ENCODE results near the gene LILRB2. TPM values are rescaled to one million over a fixed set of nuclear protein-coding genes. Genes with fewer than 3 reads are reported as not detected.
A peak's percentile ranks its signal among the peaks of the same experiment; 100 is the strongest.
"Not testable (repeated sequence)": the region's sequence is repeated elsewhere in the genome, so short reads cannot be mapped to it uniquely, and the experiment has no call there.

The LILRB2 gene
- total RNA-seq (2021; fragmentation: NEBNext Ultra II Directional; extraction: Animal tissue kit (Norgen Biotek cat#: 25700)), result not detected
- long read RNA-seq, result 0 reads

DNA sequence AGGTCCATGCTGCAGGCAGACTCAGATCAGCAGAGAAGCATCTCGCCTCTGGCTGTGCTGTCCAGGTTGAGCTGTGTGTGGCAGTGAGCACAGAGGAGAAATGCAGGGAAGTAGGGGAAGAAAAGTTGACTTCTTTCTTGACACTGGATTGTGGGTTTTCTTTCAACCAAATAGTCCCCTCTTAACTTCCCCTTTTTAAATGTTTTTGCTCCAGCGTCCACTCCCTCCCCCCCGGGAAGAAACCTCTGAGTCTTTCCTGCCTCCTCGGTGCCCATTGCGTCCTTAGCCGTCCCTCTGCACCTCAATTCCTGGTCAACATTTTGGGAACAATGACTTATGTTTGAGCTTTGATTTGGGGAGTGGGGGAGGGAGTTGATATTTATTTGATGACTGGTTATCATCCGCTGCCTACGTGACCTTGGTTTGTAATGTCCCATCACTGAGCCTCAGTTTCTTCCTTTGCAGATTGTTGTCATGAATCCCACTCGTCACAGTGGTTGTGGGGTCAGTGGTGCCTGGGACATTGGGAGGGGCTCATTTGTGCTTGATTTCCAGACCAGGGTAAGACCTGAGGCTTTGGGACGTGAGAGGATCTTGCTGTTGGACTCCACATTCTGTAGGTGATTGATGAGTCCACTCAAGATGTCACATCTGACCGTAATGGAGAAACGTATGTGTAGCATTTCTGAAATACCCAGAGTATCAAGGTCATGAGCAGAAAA is at the start of gene LILRB2:
Gene LILRB2 (minus strand): TSS at position 104 of the 722 bp plus-strand sequence. CDS start 614 bp downstream, outside the sequence.
- DNase-seq, result no peak
- H3K9me3 Mint-ChIP-seq, result no peaks in the 10 kb centered on the region
- no peaks in the 10 kb centered on the region for H3K36me3 Mint-ChIP-seq (ENCODE audit: low read depth)
- TF ChIP-seq, protein P1, sequence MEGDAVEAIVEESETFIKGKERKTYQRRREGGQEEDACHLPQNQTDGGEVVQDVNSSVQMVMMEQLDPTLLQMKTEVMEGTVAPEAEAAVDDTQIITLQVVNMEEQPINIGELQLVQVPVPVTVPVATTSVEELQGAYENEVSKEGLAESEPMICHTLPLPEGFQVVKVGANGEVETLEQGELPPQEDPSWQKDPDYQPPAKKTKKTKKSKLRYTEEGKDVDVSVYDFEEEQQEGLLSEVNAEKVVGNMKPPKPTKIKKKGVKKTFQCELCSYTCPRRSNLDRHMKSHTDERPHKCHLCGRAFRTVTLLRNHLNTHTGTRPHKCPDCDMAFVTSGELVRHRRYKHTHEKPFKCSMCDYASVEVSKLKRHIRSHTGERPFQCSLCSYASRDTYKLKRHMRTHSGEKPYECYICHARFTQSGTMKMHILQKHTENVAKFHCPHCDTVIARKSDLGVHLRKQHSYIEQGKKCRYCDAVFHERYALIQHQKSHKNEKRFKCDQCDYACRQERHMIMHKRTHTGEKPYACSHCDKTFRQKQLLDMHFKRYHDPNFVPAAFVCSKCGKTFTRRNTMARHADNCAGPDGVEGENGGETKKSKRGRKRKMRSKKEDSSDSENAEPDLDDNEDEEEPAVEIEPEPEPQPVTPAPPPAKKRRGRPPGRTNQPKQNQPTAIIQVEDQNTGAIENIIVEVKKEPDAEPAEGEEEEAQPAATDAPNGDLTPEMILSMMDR (IDR thresholded peaks at IDR 0.05), result no peak
- H3K4me3 Mint-ChIP-seq, result no peak within 1 kb of the TSS
- peaks cover 36% of the 10 kb centered on the region for H3K27me3 Mint-ChIP-seq (ENCODE audit: insufficient read depth)
- H3K27ac Mint-ChIP-seq, result no peak within 1 kb of the TSS
- H3K4me1 Mint-ChIP-seq (ENCODE audit: low read depth), result peaks cover 14% of the 10 kb centered on the region

DNA sequence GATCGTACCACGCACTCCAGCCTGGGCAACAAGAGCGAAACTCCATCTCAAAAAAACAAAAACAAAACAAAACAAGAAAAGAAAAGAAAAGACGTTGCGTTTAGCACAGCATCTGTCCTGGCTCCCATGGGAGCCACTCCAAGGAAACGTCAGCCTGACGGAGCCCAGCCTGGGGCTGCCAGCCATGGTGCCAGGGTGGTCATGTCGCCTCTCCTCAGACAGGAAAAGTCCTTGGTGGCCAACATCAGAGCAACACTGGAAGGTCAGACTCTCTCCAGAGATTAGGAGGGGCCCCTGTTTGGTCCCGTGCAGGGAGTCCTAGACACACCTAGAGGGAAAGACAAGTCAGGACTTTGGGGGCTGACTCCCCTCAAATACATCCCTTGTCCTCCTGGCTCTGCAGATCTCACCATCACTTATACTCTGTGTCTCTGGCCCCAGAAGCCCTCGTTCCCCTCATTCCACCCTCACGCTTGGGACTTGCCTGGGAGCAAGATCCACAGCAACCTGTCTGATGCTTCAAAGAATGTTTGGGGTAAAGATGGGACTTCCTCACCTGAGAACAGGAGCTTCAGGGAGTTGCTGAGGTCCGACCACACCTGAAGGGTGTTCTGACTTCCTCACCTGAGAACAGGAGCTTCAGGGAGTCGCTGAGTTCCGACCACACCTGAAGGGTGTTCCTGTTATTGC is 48.7 kb upstream of the LILRB2 start:
- Mint-ChIP-seq H3K4me1 (ENCODE audit: low read depth) (no peaks in the 10 kb centered on the region), H3K4me3 (no peak overlapping the region), H3K9me3 (no peaks in the 10 kb centered on the region), H3K36me3 (ENCODE audit: low read depth) (no peaks in the 10 kb centered on the region), H3K27me3 (ENCODE audit: insufficient read depth) (peaks cover 21% of the 10 kb centered on the region), H3K27ac (no peak overlapping the region)
- TF ChIP-seq, protein P1 (IDR thresholded peaks at IDR 0.05), result no peak
- no peak for DNase-seq

- H3K27me3 Mint-ChIP-seq (ENCODE audit: insufficient read depth), result peaks cover 19% of the 10 kb centered on the region
- not testable (repeated sequence) for H3K27ac Mint-ChIP-seq
Measured at GRCh38 chr19:54328781-54329180, 47.9 kb upstream of the LILRB2 start.

GRCh38 chr19:54325631-54326030 is 44.7 kb upstream of the LILRB2 start:
- Mint-ChIP-seq H3K36me3 (ENCODE audit: low read depth) (no peaks in the 10 kb centered on the region), H3K27ac (no peak overlapping the region), H3K4me1 (ENCODE audit: low read depth) (no peaks in the 10 kb centered on the region), H3K27me3 (ENCODE audit: insufficient read depth) (peaks cover 15% of the 10 kb centered on the region), H3K9me3 (no peaks in the 10 kb centered on the region), H3K4me3 (no peak overlapping the region)
- no peak for DNase-seq
- TF ChIP-seq, protein P1 (IDR thresholded peaks at IDR 0.05), result no peak

More at GRCh38 chr19:54328781-54329180, 47.9 kb upstream of the LILRB2 start:
- not testable (repeated sequence) for H3K36me3 Mint-ChIP-seq (ENCODE audit: low read depth); H3K4me3 Mint-ChIP-seq; H3K4me1 Mint-ChIP-seq (ENCODE audit: low read depth); DNase-seq; H3K9me3 Mint-ChIP-seq

GRCh38 chr19:54325194-54325621 is 44.3 kb upstream of the LILRB2 start:
- no peak overlapping the region for H3K4me3 Mint-ChIP-seq
- H3K36me3 Mint-ChIP-seq (ENCODE audit: low read depth), result no peaks in the 10 kb centered on the region
- no peaks in the 10 kb centered on the region for H3K9me3 Mint-ChIP-seq
- peaks cover 17% of the 10 kb centered on the region for H3K27me3 Mint-ChIP-seq (ENCODE audit: insufficient read depth)
- no peak overlapping the region for H3K27ac Mint-ChIP-seq
- no peaks in the 10 kb centered on the region for H3K4me1 Mint-ChIP-seq (ENCODE audit: low read depth)
- TF ChIP-seq, protein P1 (IDR thresholded peaks at IDR 0.05), result peak; percentile 87
- peak; percentile 9 for DNase-seq

DNA sequence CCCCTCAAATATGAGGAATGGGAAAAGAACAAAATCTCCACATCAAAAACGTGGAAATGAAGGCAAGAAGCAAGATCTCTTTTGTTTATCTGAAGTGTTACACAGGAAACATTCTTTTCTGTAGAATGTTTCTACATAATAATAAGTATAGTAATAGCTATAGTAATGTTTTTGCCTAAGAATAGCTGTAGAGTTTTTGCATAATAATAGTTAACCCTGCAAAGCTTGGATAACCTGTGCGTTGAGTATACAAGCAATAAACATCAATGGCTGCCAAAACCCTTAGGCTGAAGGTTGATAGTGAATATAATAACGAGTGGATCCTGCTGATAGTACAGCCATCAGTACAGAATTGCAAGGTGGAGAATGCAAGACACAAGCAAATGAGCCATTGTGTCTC is 43.2 kb upstream of the LILRB2 start:
- Mint-ChIP-seq H3K9me3 (no peaks in the 10 kb centered on the region), H3K4me3 (no peak overlapping the region), H3K27me3 (ENCODE audit: insufficient read depth) (peaks cover 22% of the 10 kb centered on the region), H3K4me1 (ENCODE audit: low read depth) (no peaks in the 10 kb centered on the region), H3K27ac (no peak overlapping the region), H3K36me3 (ENCODE audit: low read depth) (no peaks in the 10 kb centered on the region)
- DNase-seq, result no peak
- TF ChIP-seq, protein P1 (IDR thresholded peaks at IDR 0.05), result no peak

Measured in HFFc6 (cell line).